GM19467 (cell line): Measurements from ENCODE around the gene SBNO1.
"Not testable (repeated sequence)": the region's sequence is repeated elsewhere in the genome, so short reads cannot be mapped to it uniquely, and the experiment has no call there.

Source experiments
- ATAC-seq: cut with Tn5 transposase; IDR thresholded peaks from one replicate; pipeline ENCODE4 v1.9.1; 2021; ENCODE audit warnings: mild to moderate bottlenecking, moderate library complexity; ENCODE audit not compliant: unreplicated experiment

SBNO1 gene

GRCh38 chr12:123388951-123389559 is 24.4 kb upstream of the SBNO1 start:
- no peak for ATAC-seq

GRCh38 chr12:123388177-123388950 is 23.7 kb upstream of the SBNO1 start:
- ATAC-seq = peak; percentile 33

GRCh38 chr12:123387508-123388176 is 23.0 kb upstream of the SBNO1 start:
- ATAC-seq = no peak

- ATAC-seq = not testable (repeated sequence)
Measured at GRCh38 chr12:123385536-123385935, 20.9 kb upstream of the SBNO1 start.

GRCh38 chr12:123384994-123385376 is 20.3 kb upstream of the SBNO1 start:
- no peak for ATAC-seq

GRCh38 chr12:123384318-123384993 is 19.8 kb upstream of the SBNO1 start:
- ATAC-seq = no peak

GRCh38 chr12:123382684-123383083 is 18.0 kb upstream of the SBNO1 start:
- no peak for ATAC-seq

GRCh38 chr12:123379391-123379790 is 14.7 kb upstream of the SBNO1 start:
- ATAC-seq = no peak

- not testable (repeated sequence) for ATAC-seq
Measured at GRCh38 chr12:123372415-123372814, 7.8 kb upstream of the SBNO1 start.

- not testable (repeated sequence) for ATAC-seq
Measured at GRCh38 chr12:123371667-123372368, 7.2 kb upstream of the SBNO1 start.

GRCh38 chr12:123369229-123369628 is 4.6 kb upstream of the SBNO1 start:
- ATAC-seq = no peak

- not testable (repeated sequence) for ATAC-seq
Measured at GRCh38 chr12:123368431-123368830, 3.8 kb upstream of the SBNO1 start.

GRCh38 chr12:123367511-123367910 is 2.9 kb upstream of the SBNO1 start:
- ATAC-seq = no peak

- peak; percentile 59 for ATAC-seq
Measured at GRCh38 chr12:123365025-123365917, 624 bp upstream of the SBNO1 start.

GRCh38 chr12:123363740-123364531 is 711 bp downstream of the SBNO1 start:
- ATAC-seq = peak; percentile 14

- ATAC-seq = no peak
Measured at GRCh38 chr12:123363390-123363739, 1.3 kb downstream of the SBNO1 start.

- no peak for ATAC-seq
Measured at GRCh38 chr12:123358035-123358434, 6.6 kb downstream of the SBNO1 start.

GRCh38 chr12:123356159-123356670 is 8.4 kb downstream of the SBNO1 start:
- ATAC-seq = no peak

- ATAC-seq = no peak
Measured at GRCh38 chr12:123354600-123354999, 10.0 kb downstream of the SBNO1 start.
